HEK293 (cell line): ENCODE data around the gene CD44.

Source experiments
- CTCF ChIA-PET: fragments of 350-600 bp; formaldehyde crosslinking; extraction: SDS; loops from one replicate; lab custom pipeline; 2021; ENCODE audit warnings: antibody characterized with exemption; lab: Yijun Ruan, JAX
- POLR2A ChIA-PET: fragments of 300-600 bp; formaldehyde crosslinking; extraction: SDS; loops from one replicate; lab custom pipeline; 2020; ENCODE audit warnings: antibody characterized with exemption, inconsistent platforms; lab: Yijun Ruan, JAX
- H3K27ac ChIP-seq: fragments of 200-500 bp; sonication (Bioruptor generic); 2 replicates; pipeline ENCODE4 v1.5.1; 2014; ENCODE audit warnings: low read depth, low read length, control low read depth, inconsistent platforms; ENCODE audit errors: extremely low read depth
- H3K36me3 ChIP-seq, 2 experiments: fragments of 200-500 bp in 1 of 2; sonication (Bioruptor generic) in 1 of 2; 1 replicate in 1 of 2; 2 replicates in 1 of 2; pipeline ENCODE4 v1.5.1; 2014 to 2017; ENCODE audit warnings: inconsistent platforms in 2 of 2, low read length in 2 of 2; ENCODE audit not compliant: control insufficient read depth in 2 of 2, insufficient read depth in 1 of 2
- H3K4me1 ChIP-seq: fragments of 200-500 bp; sonication (Bioruptor generic); 2 replicates; pipeline ENCODE4 v1.5.1; 2014; ENCODE audit warnings: mild to moderate bottlenecking, low read length, inconsistent platforms; ENCODE audit not compliant: control insufficient read depth, insufficient read depth
- H3K4me3 ChIP-seq: 2 replicates; pipeline ENCODE4 v1.5.1; 2011; ENCODE audit warnings: low read depth, mild to moderate bottlenecking, control low read depth, low read length, moderate library complexity
- H3K9me3 ChIP-seq: fragments of 200-500 bp; sonication (Bioruptor generic); 2 replicates; pipeline ENCODE4 v1.5.1; 2014; ENCODE audit warnings: low read depth, low read length, inconsistent platforms; ENCODE audit not compliant: control insufficient read depth, insufficient read depth
- GLIS1 ChIP-seq: fragments of 450-650 bp; formaldehyde crosslinking; IDR thresholded peaks from 2 replicates; pipeline ENCODE4 v1.5.1; 2016; ENCODE audit warnings: missing biosample characterization, missing genetic modification characterization
- GLIS2 ChIP-seq: fragments of 450-650 bp; formaldehyde crosslinking; IDR thresholded peaks from 2 replicates; pipeline ENCODE4 v1.5.1; 2016; ENCODE audit warnings: missing biosample characterization, missing genetic modification characterization
- KLF16 ChIP-seq: fragments of 450-650 bp; formaldehyde crosslinking; IDR thresholded peaks from 2 replicates; pipeline ENCODE4 v1.5.1; 2017; ENCODE audit warnings: missing biosample characterization, missing genetic modification characterization
- OVOL3 ChIP-seq: fragments of 450-650 bp; formaldehyde crosslinking; IDR thresholded peaks from 2 replicates; pipeline ENCODE4 v1.5.1; 2016; ENCODE audit warnings: missing biosample characterization, missing genetic modification characterization
- TSHZ1 ChIP-seq: fragments of 450-650 bp; formaldehyde crosslinking; IDR thresholded peaks from 2 replicates; pipeline ENCODE4 v1.5.1; 2016; ENCODE audit warnings: missing biosample characterization, missing genetic modification characterization, borderline replicate concordance
- YY1 ChIP-seq: fragments of 450-650 bp; formaldehyde crosslinking; IDR thresholded peaks from 2 replicates; pipeline ENCODE4 v1.5.1; 2018; ENCODE audit warnings: missing biosample characterization, missing genetic modification characterization
- ZBTB21 ChIP-seq: fragments of 450-650 bp; formaldehyde crosslinking; IDR thresholded peaks from 2 replicates; pipeline ENCODE4 v1.5.1; 2017; ENCODE audit warnings: missing biosample characterization, missing genetic modification characterization
- ZNF140 ChIP-seq: fragments of 450-650 bp; formaldehyde crosslinking; IDR thresholded peaks from 2 replicates; pipeline ENCODE4 v1.5.1; 2016; ENCODE audit warnings: missing biosample characterization, missing genetic modification characterization
- ZNF146 ChIP-seq: fragments of 450-650 bp; formaldehyde crosslinking; IDR thresholded peaks from 2 replicates; pipeline ENCODE4 v1.5.1; 2016; ENCODE audit warnings: missing biosample characterization, missing genetic modification characterization
- ZNF302 ChIP-seq: fragments of 450-650 bp; formaldehyde crosslinking; IDR thresholded peaks from 2 replicates; pipeline ENCODE4 v1.5.1; 2016; ENCODE audit warnings: missing biosample characterization, missing genetic modification characterization, low read depth
- ZNF335 ChIP-seq: fragments of 450-650 bp; formaldehyde crosslinking; conservative IDR thresholded peaks from 2 replicates; pipeline ENCODE4 v1.5.1; 2016; ENCODE audit warnings: missing biosample characterization, missing genetic modification characterization
- ZNF473 ChIP-seq: fragments of 450-650 bp; formaldehyde crosslinking; IDR thresholded peaks from 2 replicates; pipeline ENCODE4 v1.5.1; 2017; ENCODE audit warnings: missing biosample characterization, missing genetic modification characterization
- ZNF560 ChIP-seq: fragments of 450-650 bp; formaldehyde crosslinking; IDR thresholded peaks from 2 replicates; pipeline ENCODE4 v1.5.1; 2017; ENCODE audit warnings: missing biosample characterization, missing genetic modification characterization, borderline replicate concordance
- ZNF571 ChIP-seq: fragments of 450-650 bp; formaldehyde crosslinking; IDR thresholded peaks from 2 replicates; pipeline ENCODE4 v1.5.0; 2017; ENCODE audit warnings: missing biosample characterization, missing genetic modification characterization
- ZNF610 ChIP-seq: fragments of 450-650 bp; formaldehyde crosslinking; IDR thresholded peaks from 2 replicates; pipeline ENCODE4 v1.5.1; 2016; ENCODE audit warnings: missing biosample characterization, missing genetic modification characterization, borderline replicate concordance
- ZNF629 ChIP-seq: fragments of 450-650 bp; formaldehyde crosslinking; IDR thresholded peaks from 2 replicates; pipeline ENCODE4 v1.5.1; 2017; ENCODE audit warnings: missing biosample characterization, missing genetic modification characterization
- ZNF658 ChIP-seq: fragments of 450-650 bp; formaldehyde crosslinking; IDR thresholded peaks from 2 replicates; pipeline ENCODE4; 2016; ENCODE audit warnings: missing biosample characterization, missing genetic modification characterization
- ZSCAN4 ChIP-seq: fragments of 450-650 bp; formaldehyde crosslinking; IDR thresholded peaks from 2 replicates; pipeline ENCODE4 v1.5.1; 2017; ENCODE audit warnings: missing biosample characterization, missing genetic modification characterization
- TF ChIP-seq, protein P1 (sequence below): fragments of 450-650 bp; formaldehyde crosslinking; IDR thresholded peaks from 2 replicates; pipeline ENCODE4 v1.5.1; 2016; ENCODE audit warnings: missing biosample characterization, missing genetic modification characterization

Gene CD44

GRCh38 chr11:35112846-35113105 lies 26.2 kb upstream of the CD44 start:
- Histone ChIP-seq H3K27ac (no peak overlapping the region), H3K9me3 (no peaks in the 10 kb centered on the region), H3K36me3 (no peaks in the 10 kb centered on the region), H3K4me3 (no peak overlapping the region), H3K4me1 (no peaks in the 10 kb centered on the region)
- CTCF ChIA-PET: interaction anchor here (0.6 kb wide), 1 partner anchor 186 kb away, joined by 4 read pairs; no protein-coding TSS in a partner anchor
- POLR2A ChIA-PET: no interaction called here
- TF ChIP-seq ZNF560 (tag by site-specific recombination) (no peak), ZNF473 (tag by site-specific recombination) (no peak), ZNF610 (no peak), ZNF302 (no peak), ZNF140 (tag by site-specific recombination) (no peak), OVOL3 (tag by site-specific recombination) (no peak)
- TF ChIP-seq, protein P1, sequence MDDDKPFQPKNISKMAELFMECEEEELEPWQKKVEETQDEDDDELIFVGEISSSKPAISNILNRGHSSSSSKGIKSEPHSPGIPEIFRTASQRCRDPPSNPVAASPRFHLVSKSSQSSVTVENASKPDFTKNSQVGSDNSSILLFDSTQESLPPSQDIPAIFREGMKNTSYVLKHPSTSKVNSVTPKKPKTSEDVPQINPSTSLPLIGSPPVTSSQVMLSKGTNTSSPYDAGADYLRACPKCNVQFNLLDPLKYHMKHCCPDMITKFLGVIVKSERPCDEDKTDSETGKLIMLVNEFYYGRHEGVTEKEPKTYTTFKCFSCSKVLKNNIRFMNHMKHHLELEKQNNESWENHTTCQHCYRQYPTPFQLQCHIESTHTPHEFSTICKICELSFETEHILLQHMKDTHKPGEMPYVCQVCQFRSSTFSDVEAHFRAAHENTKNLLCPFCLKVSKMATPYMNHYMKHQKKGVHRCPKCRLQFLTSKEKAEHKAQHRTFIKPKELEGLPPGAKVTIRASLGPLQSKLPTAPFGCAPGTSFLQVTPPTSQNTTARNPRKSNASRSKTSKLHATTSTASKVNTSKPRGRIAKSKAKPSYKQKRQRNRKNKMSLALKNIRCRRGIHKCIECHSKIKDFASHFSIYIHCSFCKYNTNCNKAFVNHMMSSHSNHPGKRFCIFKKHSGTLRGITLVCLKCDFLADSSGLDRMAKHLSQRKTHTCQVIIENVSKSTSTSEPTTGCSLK (tag by site-specific recombination): no peak

- Histone ChIP-seq H3K4me3 (no peak overlapping the region), H3K9me3 (no peaks in the 10 kb centered on the region), H3K27ac (no peak overlapping the region), H3K36me3 (no peaks in the 10 kb centered on the region), H3K4me1 (no peaks in the 10 kb centered on the region)
- TF ChIP-seq GLIS2 (tag by site-specific recombination): no peak
- TF ChIP-seq ZNF146 (tag by site-specific recombination): no peak
- TF ChIP-seq ZNF335 (tag by site-specific recombination): no peak
- no peak for TF ChIP-seq ZSCAN4 (tag by site-specific recombination)
- no peak for TF ChIP-seq YY1 (tag by site-specific recombination)
- TF ChIP-seq GLIS1: no peak
- no peak for TF ChIP-seq ZNF629 (tag by site-specific recombination)
- TF ChIP-seq TSHZ1 (tag by site-specific recombination): no peak
- no peak for TF ChIP-seq ZNF658 (tag by site-specific recombination)
- TF ChIP-seq ZNF571 (tag by site-specific recombination): no peak
- no peak for TF ChIP-seq ZBTB21 (tag by site-specific recombination)
- TF ChIP-seq KLF16 (tag by site-specific recombination): no peak
- CTCF ChIA-PET: no interaction called here
- POLR2A ChIA-PET: no interaction called here
These were observed 23.9 kb upstream of the CD44 start for GRCh38 chr11:35114906-35115687.
